Superior temporal gyrus (tissue), 1 donor: Measurements from ENCODE around the gene KRT25.

Experiments
- DNase-seq: peaks from one replicate; pipeline ENCODE4 v3.0.0-alpha.2; 2016; ENCODE audit errors: extremely low spot score

Gene KRT25

GRCh38 chr17:40755231-40755630, at the start of gene KRT25:
Gene KRT25 (minus strand): TSS chr17:40755331. CDS start chr17:40755271, 60 bp downstream.
- DNase-seq: no peak

- DNase-seq: peak; percentile 71
Observed at GRCh38 chr17:40803617-40804082, 48.5 kb upstream of the KRT25 start.

GRCh38 chr17:40801157-40801556, 46.0 kb upstream of the KRT25 start:
- DNase-seq: no peak

- no peak for DNase-seq
Observed at GRCh38 chr17:40800381-40800780, 45.2 kb upstream of the KRT25 start.

GRCh38 chr17:40799859-40800258, 44.7 kb upstream of the KRT25 start, which contains the start of gene KRT28:
Gene KRT28 (minus strand): TSS chr17:40799959. CDS start chr17:40799893, 66 bp downstream.
- no peak for DNase-seq

GRCh38 chr17:40796846-40797245, 41.7 kb upstream of the KRT25 start:
- DNase-seq: no peak

GRCh38 chr17:40795019-40795667, 40.0 kb upstream of the KRT25 start:
- no peak for DNase-seq

- no peak for DNase-seq
Observed at GRCh38 chr17:40794466-40794865, 39.3 kb upstream of the KRT25 start.

- no peak for DNase-seq
Observed at GRCh38 chr17:40793832-40794231, 38.7 kb upstream of the KRT25 start.

- peak; percentile 34 for DNase-seq
Observed at GRCh38 chr17:40791787-40792436, 36.8 kb upstream of the KRT25 start.

- DNase-seq: no peak
Observed at GRCh38 chr17:40791111-40791510, 36.0 kb upstream of the KRT25 start.

- no peak for DNase-seq
Observed at GRCh38 chr17:40782450-40782849, 27.3 kb upstream of the KRT25 start, which contains the start of gene KRT27. Gene KRT27 (minus strand): TSS chr17:40782550. CDS start chr17:40782493, 57 bp downstream.

GRCh38 chr17:40779181-40779909, 24.2 kb upstream of the KRT25 start:
- DNase-seq: no peak

GRCh38 chr17:40778461-40778860, 23.3 kb upstream of the KRT25 start:
- no peak for DNase-seq

- no peak for DNase-seq
Observed at GRCh38 chr17:40777971-40778370, 22.8 kb upstream of the KRT25 start.

- no peak for DNase-seq
Observed at GRCh38 chr17:40777459-40777858, 22.3 kb upstream of the KRT25 start.

GRCh38 chr17:40775945-40776344, 20.8 kb upstream of the KRT25 start:
- DNase-seq: no peak

- no peak for DNase-seq
Observed at GRCh38 chr17:40772101-40772500, 17.0 kb upstream of the KRT25 start, which contains the start of gene KRT26. Gene KRT26 (minus strand): TSS chr17:40772201. CDS start chr17:40772113, 88 bp downstream.

- no peak for DNase-seq
Observed at GRCh38 chr17:40765657-40766056, 10.5 kb upstream of the KRT25 start.

- DNase-seq: no peak
Observed at GRCh38 chr17:40763752-40764151, 8.6 kb upstream of the KRT25 start.

GRCh38 chr17:40760105-40761016, 5.2 kb upstream of the KRT25 start:
- no peak for DNase-seq
